Testis (tissue), 3 donors: ENCODE measurements around the gene SCAP. TPM values are rescaled to one million over a fixed set of nuclear protein-coding genes. Genes with fewer than 3 reads are reported as not detected.

Experiments
- DNase-seq: peaks from one replicate; pipeline ENCODE4 v3.0.0-alpha.2; 2019
- H3K27ac ChIP-seq, 2 donors: fragments of 200-600 bp; sonication (generic); one replicate each; pipeline ENCODE4 v1.5.1; 2019
- H3K27me3 ChIP-seq: fragments of 200-600 bp; sonication (generic); one replicate; pipeline ENCODE4 v1.5.1; 2019
- H3K36me3 ChIP-seq: fragments of 200-600 bp; sonication (generic); one replicate; pipeline ENCODE4 v1.5.1; 2017; ENCODE audit warnings: low read depth; ENCODE audit errors: missing control alignments
- H3K4me1 ChIP-seq: fragments of 200-600 bp; sonication (generic); one replicate; pipeline ENCODE4 v1.5.1; 2019
- H3K4me3 ChIP-seq, 2 donors: fragments of 200-600 bp; sonication (generic); one replicate each; pipeline ENCODE4 v1.5.1; 2017 to 2019
- H3K9me3 ChIP-seq: fragments of 200-600 bp; sonication (generic); one replicate; pipeline ENCODE4 v1.5.1; 2017
- POLR2A ChIP-seq: fragments of 450-650 bp; IDR thresholded peaks from one replicate; pipeline ENCODE4 v1.6.1; 2017; ENCODE audit warnings: antibody characterized with exemption, mild to moderate bottlenecking, moderate library complexity
- WGBS, 2 donors: methylation state at CpG; one replicate each; pipeline ENCODE4 v1.1.5; 2018; 5-methylcytosine and 5-hydroxymethylcytosine counted together
- intact Hi-C: fragments of 100-400 bp; cut with DNase I; formaldehyde crosslinking; loops from one replicate; pipeline ENCODE4 v1.15.1; 2023; ENCODE audit warnings: low total_unique reads
- polyA plus RNA-seq: library from polyadenylated mRNA; stranded (reverse); fragments of 350-450 nt; fragmentation: Illumina TruSeq; extraction: RNeasy Lipid Tissue Mini Kit (QIAGEN cat#74804); gene quantifications from one replicate; pipeline ENCODE4 v1.2.3, GENCODE V29; 2014; ENCODE audit warnings: low read depth, low replicate concordance; ENCODE audit not compliant: insufficient read depth
- total RNA-seq, 2 donors: library from RNA; depleted of rRNA; stranded (reverse); fragments of >200 nt; gene quantifications; one replicate each; pipeline ENCODE4 v1.2.3, GENCODE V29; 2016
- TF ChIP-seq, protein P1 (sequence below), 3 experiments: fragments of 450-650 bp in 2 of 3; fragments of 200-600 bp in 1 of 3; sonication (generic) in 1 of 3; IDR thresholded peaks; one replicate each; pipeline ENCODE4 v1.5.1; 2016 to 2019; ENCODE audit warnings: antibody characterized with exemption in 3 of 3, mild to moderate bottlenecking in 2 of 3, moderate library complexity in 1 of 3

Gene SCAP
- total and polyA plus RNA-seq, 3 donors from 2014 or later = 120 to 313 (median 276) TPM

DNA sequence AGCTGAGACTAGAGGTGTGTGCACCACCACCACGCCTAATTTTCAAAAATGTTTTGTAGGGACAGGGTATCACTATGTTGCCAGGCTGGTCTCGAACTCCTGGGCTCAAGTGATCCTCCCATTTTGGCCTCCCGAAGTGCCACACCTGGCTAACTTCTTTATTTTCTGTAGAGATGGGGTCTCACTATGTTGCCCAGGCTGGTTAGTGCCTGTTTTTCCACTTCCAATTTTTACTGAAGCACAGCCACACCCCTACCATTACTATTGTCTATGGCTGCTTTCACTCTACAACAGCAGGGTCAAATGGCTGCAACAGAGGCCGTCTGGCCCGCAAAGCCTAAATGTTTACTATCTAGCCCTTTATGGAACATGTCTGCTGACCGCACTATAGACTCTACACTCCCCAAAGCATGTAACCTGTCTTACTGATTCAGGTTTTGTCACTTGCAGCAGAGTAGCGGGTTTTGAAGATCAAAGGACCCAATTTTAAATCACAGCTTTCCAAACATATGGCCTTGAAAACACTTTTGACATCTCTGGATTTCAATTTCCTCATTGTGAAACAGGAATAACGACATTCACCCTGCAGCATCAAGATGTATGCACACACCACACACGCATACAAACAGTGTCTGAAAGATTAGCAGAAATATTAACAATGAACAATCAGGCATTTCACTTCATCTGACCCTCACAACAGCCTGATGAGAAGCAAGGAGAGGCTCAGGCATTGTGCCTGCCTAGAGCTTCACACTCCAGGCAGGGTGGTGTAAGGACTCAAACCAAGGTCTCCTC, 46.1 kb downstream of the SCAP start:
- TF ChIP-seq, protein P1, sequence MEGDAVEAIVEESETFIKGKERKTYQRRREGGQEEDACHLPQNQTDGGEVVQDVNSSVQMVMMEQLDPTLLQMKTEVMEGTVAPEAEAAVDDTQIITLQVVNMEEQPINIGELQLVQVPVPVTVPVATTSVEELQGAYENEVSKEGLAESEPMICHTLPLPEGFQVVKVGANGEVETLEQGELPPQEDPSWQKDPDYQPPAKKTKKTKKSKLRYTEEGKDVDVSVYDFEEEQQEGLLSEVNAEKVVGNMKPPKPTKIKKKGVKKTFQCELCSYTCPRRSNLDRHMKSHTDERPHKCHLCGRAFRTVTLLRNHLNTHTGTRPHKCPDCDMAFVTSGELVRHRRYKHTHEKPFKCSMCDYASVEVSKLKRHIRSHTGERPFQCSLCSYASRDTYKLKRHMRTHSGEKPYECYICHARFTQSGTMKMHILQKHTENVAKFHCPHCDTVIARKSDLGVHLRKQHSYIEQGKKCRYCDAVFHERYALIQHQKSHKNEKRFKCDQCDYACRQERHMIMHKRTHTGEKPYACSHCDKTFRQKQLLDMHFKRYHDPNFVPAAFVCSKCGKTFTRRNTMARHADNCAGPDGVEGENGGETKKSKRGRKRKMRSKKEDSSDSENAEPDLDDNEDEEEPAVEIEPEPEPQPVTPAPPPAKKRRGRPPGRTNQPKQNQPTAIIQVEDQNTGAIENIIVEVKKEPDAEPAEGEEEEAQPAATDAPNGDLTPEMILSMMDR (IDR thresholded peaks at IDR 0.05) = no peak
- TF ChIP-seq POLR2A = no peak
- DNase-seq = no peak
- no peaks in the 10 kb centered on the region for H3K27me3 ChIP-seq
- intact Hi-C loops = no loop called here
- H3K4me1 ChIP-seq = peaks cover 32% of the 10 kb centered on the region
- no peaks in the 10 kb centered on the region for H3K36me3 ChIP-seq
- 73 to 82% methylated on average over 9 of the region's 9 CpGs for WGBS, 2 donors
- no peaks in the 10 kb centered on the region for H3K9me3 ChIP-seq
- H3K27ac ChIP-seq = peak overlapping the region; percentile 25 to 48
- no peak overlapping the region for H3K4me3 ChIP-seq

DNA sequence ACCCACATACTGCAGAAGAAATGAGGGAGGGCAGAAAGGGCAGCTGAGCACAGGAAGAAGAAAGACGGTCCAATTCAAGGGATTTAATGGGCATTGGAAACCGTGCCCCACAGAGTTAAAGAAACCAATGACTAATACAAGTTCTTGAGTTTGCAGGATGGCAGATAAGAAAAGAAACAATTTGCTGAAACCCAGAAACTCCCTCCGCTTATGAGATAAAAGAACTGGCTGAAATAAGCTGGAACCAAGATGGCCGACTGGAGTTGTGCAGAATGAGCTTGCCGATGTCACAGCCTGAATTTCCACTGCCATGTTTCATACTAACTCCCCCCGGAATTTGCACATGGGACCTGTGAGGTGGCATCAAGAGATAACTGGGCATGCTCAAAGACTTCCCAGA, 47.1 kb downstream of the SCAP start:
- peak; percentile 72 for DNase-seq
- 68 to 71% methylated on average over 6 of the region's 6 CpGs for WGBS, 2 donors
- no peaks in the 10 kb centered on the region for H3K36me3 ChIP-seq
- no peaks in the 10 kb centered on the region for H3K9me3 ChIP-seq
- peak overlapping the region; percentile 25 to 48 for H3K27ac ChIP-seq
- H3K4me3 ChIP-seq = no peak overlapping the region
- no peaks in the 10 kb centered on the region for H3K27me3 ChIP-seq
- peaks cover 32% of the 10 kb centered on the region for H3K4me1 ChIP-seq
- TF ChIP-seq POLR2A = no peak
- TF ChIP-seq, protein P1 (IDR thresholded peaks at IDR 0.05) = no peak
- intact Hi-C loops = no loop called here

DNA sequence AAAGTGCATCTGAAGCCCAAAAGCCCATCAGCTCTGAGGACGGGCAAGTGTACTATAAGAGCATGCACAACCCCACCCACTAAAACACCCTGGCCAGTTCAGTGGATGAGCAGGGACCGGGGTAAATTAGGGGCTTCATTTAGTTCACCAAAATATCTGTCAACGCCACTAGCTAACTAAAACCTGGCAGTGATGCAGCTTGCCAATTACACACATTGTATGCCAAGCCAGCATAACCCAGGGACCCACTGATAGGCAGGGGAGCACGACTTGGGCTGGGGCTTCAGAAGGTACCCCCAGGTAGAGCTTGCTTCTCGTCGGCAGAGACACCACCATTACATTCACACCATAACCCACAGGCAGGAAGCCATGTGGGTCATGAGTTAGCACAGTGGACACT, 47.9 kb downstream of the SCAP start:
- TF ChIP-seq POLR2A = no peak
- TF ChIP-seq, protein P1 (IDR thresholded peaks at IDR 0.05) = no peak
- no peaks in the 10 kb centered on the region for H3K27me3 ChIP-seq
- no peaks in the 10 kb centered on the region for H3K36me3 ChIP-seq
- H3K27ac ChIP-seq = peak overlapping the region in 1 of 2 donors; percentile 46
- no peak overlapping the region for H3K4me3 ChIP-seq
- intact Hi-C loops = no loop called here
- peaks cover 32% of the 10 kb centered on the region for H3K4me1 ChIP-seq
- DNase-seq = no peak
- WGBS, 2 donors = 61 to 79% methylated on average over 5 to 6 of the region's 6 CpGs
- no peaks in the 10 kb centered on the region for H3K9me3 ChIP-seq

DNA sequence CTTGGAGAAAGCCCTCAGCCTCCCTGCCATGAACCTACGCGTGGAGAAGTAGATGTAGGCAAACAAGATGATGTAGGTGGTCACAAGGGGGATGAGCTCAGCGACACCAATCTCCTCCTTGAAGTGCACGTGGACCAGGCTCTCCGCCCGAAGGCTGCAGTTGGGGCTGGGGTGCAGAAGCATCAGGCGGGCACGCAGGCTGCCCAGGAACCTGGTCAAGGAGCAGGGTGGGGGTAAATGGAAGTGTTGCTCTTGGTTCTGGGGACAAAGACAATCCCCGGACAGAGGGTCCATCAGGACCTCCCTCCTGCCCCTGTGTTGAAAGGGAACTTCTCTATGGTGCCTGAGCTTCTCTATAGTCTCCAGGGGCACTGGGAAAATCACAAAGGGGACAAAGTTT, 49.8 kb downstream of the SCAP start:
- Histone ChIP-seq H3K9me3 (no peaks in the 10 kb centered on the region), H3K4me1 (peaks cover 45% of the 10 kb centered on the region), H3K27me3 (no peaks in the 10 kb centered on the region), H3K36me3 (no peaks in the 10 kb centered on the region), H3K4me3 (no peak overlapping the region), H3K27ac (peak overlapping the region in 1 of 2 donors; percentile 13)
- intact Hi-C loops = no loop called here
- DNase-seq = no peak
- TF ChIP-seq, protein P1 (IDR thresholded peaks at IDR 0.05) = no peak
- TF ChIP-seq POLR2A = no peak
- WGBS, 2 donors = 82 to 93% methylated on average over 6 to 9 of the region's 9 CpGs

DNA sequence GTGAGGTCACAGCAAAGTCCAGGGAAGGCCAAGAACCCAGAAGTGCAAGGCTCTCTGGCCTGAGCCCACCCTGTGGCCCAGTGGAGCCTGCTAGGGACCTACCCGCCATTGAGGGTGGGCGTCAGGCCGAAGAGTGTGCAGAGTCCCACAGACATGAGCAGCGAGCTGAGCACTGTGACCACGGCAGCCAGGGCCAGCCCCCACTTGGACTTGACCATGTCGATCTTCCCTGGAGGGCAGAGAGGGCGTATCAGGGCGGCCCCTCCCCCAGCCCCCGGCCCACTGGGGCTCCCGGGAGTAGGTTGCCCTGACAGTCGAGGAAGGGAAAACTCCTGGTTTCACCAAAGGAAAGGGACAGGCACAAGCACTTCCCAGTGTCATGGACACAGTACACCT, 50.4 kb downstream of the SCAP start:
- intact Hi-C loops = no loop called here
- WGBS, 2 donors = 85 to 86% methylated on average over 11 of the region's 11 CpGs
- DNase-seq = no peak
- Histone ChIP-seq H3K9me3 (no peaks in the 10 kb centered on the region), H3K4me1 (peaks cover 43% of the 10 kb centered on the region), H3K27ac (peak overlapping the region in 1 of 2 donors; percentile 13), H3K4me3 (no peak overlapping the region), H3K27me3 (no peaks in the 10 kb centered on the region), H3K36me3 (no peaks in the 10 kb centered on the region)
- TF ChIP-seq, protein P1 (IDR thresholded peaks at IDR 0.05) = no peak
- no peak for TF ChIP-seq POLR2A
